AML-193 (cell line): ENCODE measurements around the gene PLOD3.

Source experiments
- DNase-seq, 2 experiments: peaks; one replicate each; lab custom pipeline; 2025; lab: John Stamatoyannopoulos, UW

PLOD3 gene

DNA sequence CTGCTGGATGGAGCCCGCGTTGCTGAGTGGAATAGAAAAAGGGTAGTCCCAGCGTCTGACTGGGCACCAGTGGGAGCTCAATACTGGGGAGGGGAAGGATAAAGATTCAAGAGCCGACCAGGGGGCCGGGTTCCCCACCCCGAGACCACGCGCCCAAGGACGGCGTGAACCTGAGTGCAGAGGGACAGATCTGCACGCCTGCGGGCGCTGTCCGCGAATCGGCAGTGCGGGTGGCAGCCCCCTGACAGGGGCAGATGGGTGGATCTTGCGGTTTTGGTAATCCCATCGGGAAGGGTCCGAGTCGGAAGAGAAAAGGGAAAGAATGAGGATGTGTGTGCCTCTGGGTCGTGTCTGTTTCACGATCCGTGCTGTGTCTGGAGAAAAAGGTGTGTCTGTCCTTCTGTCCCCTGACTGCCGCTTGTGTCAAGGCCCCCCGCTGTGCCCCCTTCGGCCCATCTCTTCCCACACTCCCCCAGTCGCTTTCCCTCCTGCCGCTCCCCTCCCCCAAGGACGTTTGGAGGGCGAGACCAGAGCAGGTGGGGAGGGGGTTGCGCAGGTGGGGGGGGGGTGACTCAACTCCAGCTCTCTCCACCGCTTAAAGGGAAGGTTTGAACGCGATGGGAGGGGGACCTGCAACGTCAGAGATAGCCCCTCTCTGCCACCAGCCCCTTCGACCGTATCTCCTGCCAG is 51.3 kb downstream of the PLOD3 start:
- no peak for DNase-seq

DNA sequence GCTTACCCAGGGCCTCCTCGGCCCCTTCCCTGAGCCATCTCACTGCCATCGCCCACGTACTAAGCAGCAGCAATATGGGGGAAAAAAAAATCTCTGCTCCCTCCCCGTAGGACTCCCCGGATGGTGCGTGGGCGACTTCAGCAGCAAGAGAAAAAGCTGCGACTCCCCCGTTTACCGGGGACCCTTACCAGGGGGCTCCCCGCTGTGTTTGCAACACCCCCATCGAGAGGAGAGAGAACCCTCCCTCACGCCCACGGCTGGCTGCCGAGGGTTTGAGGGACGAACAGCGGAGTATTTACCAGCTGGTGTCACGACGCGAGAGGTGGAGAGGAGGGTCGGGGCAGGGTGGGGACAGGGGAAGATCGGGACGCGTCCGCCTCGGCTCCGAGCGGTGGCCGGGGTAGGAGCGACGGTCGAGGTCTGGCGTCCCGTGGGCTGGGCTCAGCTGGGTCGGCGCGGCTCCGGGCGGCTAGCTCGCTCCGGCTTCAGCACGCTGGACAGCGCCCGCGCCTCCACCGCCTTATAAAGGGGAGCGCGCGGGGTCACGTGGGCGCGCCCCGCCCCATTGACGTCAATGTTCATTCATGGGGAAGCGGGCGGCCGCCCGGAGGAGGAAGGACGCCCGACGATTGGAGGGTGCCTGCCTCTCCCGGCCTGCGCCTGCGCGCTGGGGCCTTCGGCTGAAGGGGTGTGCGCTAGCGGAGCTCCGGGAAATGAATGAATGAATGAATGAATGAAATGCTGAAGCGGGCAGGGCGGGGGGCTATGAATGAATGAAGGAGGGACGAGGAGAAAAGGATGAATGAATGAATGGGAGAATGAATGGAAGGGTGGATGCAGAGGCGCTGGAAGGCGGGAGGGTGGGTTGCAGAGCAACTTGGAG is 52.1 kb downstream of the PLOD3 start, which contains the start of gene VGF:
Gene VGF (minus strand): TSS at position 495 of the 883 bp plus-strand sequence. CDS start 726 bp downstream, outside the sequence.
- DNase-seq, result peak; percentile 70 to 82

DNA sequence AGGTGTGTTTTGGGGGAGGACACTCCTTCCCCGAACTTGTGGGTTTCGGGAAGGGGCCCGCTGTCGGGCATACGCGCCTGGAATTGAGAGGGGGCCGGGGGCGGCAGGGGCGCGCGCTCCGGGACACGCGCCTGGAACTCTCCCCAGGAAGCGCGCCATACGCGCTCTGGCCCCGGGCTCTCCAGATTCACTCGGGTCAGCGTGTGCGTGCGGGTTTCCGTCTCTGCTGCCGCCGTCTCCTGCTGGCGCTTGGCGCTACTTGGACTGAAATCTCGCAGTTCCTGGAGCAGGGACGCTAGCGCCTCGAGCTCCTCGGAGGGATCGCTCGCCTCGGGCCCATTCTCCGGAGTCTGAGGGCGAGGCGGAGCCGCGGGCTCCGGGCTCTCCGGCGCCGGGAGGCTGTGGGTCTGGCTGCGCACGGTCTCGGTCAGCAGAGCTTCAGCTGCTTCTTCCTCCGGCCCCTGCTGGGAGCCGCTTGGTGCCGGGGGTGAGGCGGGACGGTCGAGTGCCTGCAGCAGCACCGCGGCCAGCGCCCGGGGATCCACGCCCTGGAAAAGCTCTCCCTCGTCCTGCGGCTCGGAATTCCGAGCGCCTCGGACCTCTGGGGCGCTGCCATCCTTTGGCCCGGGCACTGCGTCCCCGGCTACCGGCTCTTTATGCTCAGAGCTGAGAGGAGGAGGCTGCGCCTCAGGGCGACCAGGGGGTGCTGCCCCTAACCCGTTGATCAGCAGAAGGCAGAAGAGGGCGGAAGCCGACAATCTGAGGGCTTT is 53.1 kb downstream of the PLOD3 start:
- no peak for DNase-seq

DNA sequence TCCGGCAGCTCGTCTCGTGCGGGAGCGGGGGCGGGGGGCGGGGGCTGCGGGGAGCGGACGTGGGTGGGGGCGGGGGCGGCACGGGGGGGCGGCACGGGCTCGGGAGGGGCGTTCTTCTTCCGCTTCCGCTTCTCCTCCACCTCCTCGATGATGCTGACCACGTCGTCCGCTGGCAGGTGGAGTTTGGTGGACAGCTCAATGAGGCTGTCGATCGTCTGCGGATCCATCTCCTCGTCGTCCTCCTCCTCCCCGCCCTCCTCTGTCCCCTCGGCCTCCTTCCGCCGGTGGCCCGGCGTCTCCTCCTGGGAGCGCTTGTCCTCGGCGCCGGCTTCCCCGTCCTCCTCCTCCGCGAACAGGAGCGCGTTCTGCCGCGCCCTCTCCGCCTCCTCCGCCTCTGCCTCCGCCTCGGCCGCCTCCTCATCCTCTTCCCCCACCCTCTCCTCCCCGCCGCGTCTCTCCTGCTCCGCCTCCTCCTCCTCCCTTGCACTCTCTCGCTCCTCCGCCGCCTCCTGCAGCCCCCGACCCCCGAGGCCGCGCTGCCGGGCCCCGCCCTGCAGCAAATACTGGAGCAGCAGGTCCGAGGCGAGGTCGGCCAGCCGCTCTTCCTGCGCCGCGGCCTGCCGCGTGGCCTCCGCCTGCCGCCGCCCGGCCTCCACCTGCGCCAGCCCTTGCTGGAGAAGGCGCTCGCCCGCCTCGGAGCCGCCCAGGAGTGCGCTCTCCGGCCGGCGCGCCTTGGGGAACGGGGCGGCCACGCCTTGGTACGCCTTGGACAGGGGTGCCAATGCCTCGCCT is 53.9 kb downstream of the PLOD3 start:
- no peak for DNase-seq

DNA sequence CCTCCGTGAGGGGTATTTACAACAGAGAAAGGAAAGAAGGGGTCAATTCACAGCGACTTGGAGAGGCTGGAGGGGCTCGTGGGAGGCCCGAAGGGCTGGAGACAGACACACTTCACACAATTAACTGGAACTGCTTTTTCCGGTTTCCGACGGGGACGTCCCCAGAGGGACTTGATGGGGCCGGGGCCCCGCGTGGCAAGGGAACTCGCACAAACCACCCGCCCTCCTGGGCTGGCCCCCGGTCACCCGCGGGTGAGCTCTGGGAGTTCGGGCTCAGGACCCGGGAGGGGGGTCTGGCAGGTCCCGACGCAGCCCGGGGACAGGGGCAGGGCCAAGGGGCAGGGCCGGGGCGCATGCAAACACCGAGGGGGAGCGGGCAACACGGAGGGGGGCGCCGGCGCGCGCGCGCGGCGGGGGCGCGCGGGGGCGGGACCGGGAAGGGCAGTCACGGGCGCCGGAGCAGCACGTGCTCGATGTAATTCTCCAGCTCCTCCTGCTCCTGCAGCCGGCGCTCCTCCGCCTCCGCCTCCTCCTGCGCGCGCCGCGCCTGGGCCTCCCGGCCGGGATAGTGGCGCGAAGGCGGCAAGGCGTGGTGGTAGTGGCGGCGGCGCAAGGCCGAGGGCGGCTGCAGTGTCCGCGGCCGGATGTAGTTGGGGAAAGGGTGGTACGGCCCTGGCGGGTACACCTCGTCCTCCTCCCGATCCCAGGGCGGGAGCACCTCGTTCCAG is 54.7 kb downstream of the PLOD3 start:
- no peak for DNase-seq

DNA sequence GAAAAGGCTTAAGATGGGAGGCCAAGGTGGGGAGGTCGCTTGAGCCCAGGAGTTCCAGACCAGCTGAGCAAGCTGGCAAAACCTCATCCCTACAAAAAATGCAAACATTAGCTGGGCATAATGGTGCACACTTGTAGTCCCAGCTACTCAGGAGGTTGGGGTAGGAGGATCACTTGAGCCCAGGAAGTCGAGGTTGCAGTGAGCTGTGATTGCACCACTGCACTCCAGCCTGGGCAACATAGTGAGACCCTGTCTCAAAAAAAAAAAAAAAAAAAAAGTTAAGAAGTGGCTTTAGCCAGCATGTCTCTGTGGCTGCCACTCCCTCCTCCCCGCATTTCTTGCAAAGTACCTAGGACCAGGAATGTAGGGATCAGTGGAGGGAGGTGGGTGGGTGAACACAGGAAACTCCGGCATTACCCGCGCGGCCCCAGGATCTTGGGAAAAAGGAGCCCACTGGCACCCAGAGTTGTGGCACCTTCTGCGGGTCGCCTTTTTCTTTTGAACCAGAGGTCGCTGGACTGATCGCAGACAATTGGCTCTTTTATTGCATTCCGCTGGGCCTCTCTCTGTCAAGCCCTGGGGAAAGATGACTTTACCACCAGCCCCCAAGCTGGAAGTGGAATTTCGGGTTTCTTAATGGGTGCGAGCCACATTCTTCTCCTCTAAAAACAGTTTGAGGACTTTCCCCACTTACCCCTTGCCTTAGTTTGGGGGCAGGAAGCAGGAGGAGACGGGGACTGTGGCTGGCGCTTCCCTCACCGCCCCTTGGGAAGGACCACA is 55.5 kb downstream of the PLOD3 start:
- DNase-seq, result no peak

DNA sequence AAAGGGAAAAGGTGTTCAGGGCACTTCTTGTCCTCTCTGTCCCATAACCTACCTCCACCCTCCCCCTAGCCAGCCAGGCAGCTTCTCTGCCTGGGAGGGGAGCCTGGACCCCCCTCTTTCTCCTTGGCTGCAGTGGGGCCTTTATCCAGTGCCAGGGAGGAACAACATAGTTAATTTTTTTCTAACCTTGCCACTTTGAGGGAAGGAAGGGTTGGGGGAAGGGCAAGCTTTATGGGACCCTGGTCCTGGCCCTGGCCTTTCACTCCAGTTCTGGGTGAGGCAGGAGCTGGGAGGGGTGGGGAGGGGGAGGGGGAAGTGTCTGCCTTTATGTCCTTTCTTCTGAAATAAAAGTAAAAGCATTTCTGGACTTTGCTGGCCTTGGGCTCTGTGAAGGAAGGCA is 56.5 kb downstream of the PLOD3 start:
- no peak for DNase-seq

DNA sequence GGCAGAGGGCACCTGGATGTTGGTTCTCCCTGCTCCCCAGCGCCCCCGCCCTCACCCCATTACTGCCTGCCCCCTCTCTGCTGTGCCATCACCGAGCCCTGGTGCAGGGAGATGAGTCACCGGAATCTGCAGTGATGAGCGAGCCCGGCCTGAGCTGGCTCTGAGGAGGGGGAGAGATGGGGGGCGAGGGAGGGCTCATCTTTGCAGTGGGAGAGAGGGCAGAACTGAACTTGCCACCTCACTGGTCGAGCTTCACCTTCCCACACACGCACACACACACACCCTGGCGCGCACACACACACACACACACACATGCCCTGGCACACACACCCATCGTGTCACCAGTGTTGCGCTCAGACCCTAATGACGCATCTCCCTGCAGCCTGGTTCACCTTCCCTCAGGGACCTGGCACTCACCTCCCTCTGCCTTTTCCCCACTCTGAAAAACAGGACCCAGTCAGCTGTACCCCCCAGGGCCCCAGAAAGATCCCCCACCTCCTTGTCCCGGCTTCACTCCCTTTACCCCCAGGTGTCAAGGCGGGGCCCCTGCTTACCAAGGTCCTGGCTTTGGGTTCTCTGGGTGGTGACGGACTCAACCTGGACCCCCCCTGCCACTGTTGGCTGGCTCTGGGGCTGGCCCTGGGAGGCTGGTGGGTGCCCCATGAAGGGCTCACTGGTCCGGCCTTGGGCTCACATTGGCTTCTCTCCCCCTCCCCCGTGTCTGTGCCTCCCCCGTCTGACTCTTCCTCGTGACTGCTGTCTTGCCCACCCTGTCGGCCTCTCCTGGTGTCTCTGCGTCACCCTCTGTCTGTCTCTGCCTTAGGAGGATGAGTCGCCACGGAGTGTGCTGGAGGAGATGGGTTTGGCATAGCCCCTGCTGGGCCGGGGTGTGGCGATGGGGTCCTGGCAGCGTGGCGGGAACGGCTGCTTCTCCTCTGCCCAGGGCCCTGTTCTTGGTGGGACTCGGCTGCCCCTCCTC is 57.4 kb downstream of the PLOD3 start:
- DNase-seq, result no peak

DNA sequence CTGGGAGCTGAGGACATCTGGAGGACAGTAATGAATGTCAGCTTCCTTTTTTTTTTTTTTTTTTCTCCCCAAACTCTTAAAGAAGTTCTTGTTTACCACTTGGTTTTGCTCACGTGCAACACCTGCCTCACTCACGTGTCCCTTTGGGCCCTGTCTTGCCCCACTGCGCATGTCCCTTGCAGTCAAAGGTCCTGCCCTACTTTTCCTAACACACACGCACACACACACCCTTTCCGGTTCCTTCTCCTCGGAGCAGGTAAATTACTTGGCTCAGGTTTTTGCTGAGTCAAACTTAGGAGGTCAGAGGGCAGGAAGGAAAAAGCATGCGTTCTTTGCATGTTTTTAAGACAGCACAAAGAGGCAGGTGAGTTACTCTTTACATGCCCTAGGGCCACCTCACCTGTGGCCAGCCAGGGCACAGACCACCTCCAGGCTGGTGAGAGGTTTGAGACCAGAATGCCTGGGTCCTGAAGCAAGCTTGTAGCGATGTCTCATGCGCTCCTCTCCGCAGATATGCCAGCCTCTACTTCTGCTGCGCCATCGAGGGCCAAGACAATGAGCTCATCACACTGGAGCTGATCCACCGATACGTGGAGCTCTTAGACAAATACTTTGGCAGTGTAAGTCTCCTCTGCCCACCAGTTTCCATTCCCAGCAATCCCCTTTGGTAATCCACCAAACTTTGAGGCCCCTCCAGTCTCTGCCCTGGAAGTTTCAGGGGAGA is 60.4 kb downstream of the PLOD3 start:
- DNase-seq, result no peak

DNA sequence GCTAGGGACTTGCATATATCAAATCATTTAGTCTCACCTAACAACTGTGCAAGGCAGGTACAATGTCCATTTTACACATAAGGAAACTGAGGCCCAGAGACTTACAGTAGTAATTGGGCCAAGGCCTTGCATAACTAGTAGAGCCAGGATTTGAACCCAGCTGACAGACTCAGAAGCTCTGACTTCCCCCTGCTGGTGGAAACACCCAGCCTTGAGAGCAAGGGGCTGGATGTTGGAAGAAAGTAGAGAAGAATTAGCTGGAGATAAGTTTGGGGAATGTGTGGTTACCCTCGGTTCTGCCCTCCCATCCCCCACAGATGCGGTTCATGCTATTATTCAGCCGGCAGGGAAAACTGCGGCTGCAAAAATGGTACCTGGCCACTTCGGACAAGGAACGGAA is 61.1 kb downstream of the PLOD3 start:
- no peak for DNase-seq
